Mammary epithelial cell (primary cell): ENCODE measurements around the gene SUMF1.

Experiments used
- EZH2 ChIP-seq: IDR thresholded peaks from 2 replicates; pipeline ENCODE4 v1.6.1; 2012; ENCODE audit warnings: low read length, inconsistent platforms, borderline replicate concordance
- TF ChIP-seq, protein P1 (sequence below), 2 donors: IDR thresholded peaks in 1 of 2; conservative IDR thresholded peaks in 1 of 2; 2 replicates each; pipeline ENCODE4 v1.5.1; 2011 to 2012; ENCODE audit warnings: inconsistent platforms in 2 of 2, low read length in 2 of 2, mild to moderate bottlenecking in 2 of 2, control low read depth in 1 of 2, low read depth in 1 of 2; ENCODE audit not compliant: insufficient read depth in 1 of 2; ENCODE audit errors: extremely low read depth in 1 of 2

DNA sequence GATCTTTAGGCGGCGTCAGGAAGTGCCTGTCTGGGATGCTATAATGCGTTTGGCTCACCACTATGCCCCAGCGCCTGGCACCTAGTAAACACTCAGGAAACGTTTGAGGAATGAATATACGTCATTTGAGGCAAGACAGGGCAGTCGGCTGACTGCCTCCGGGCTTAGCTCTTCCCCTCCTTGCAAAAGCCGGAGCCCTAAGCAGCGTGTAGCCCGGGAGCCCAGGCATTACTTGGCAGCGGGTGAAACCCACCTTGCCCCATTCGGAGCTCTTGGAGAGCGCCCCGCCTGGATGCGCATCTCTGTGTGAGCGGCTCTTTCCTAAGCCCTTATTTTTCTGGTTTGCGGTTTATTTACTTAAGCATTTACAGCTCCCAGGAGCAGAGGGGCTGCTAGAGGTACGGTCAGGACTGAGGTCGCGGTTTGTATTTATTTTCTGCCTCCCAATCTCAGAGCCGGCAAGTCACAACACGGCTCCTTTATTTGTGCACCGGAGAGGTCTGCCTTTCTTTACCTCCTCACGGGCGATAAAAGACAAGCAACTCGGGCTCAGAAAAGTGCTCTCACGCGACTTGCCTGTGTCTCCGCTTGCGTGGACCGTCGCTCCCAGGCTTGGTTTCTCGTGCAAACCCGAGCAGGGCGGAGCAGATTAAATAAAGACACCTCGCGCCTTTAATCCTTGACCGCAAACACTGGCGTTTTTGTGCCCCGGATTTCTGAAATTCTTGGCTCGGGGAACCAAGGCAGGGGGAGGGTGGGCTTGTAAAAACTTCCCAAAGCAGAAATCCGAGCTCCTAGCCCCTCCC lies 25.3 kb upstream of the SUMF1 start:
- TF ChIP-seq, protein P1, sequence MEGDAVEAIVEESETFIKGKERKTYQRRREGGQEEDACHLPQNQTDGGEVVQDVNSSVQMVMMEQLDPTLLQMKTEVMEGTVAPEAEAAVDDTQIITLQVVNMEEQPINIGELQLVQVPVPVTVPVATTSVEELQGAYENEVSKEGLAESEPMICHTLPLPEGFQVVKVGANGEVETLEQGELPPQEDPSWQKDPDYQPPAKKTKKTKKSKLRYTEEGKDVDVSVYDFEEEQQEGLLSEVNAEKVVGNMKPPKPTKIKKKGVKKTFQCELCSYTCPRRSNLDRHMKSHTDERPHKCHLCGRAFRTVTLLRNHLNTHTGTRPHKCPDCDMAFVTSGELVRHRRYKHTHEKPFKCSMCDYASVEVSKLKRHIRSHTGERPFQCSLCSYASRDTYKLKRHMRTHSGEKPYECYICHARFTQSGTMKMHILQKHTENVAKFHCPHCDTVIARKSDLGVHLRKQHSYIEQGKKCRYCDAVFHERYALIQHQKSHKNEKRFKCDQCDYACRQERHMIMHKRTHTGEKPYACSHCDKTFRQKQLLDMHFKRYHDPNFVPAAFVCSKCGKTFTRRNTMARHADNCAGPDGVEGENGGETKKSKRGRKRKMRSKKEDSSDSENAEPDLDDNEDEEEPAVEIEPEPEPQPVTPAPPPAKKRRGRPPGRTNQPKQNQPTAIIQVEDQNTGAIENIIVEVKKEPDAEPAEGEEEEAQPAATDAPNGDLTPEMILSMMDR (conservative IDR thresholded peaks at IDR 0.05 in 1 of 2, IDR thresholded peaks at IDR 0.05 in 1 of 2; ENCODE audit: extremely low read depth in 1 of 2, insufficient read depth in 1 of 2, low read depth in 1 of 2, low read length in 2 of 2): no peak
- TF ChIP-seq EZH2: no peak
